IPS-20b (cell line): ENCODE results near the gene GPATCH4.
A peak's percentile ranks its signal among the peaks of the same experiment; 100 is the strongest.
"Not testable (repeated sequence)": the region's sequence is repeated elsewhere in the genome, so short reads cannot be mapped to it uniquely, and the experiment has no call there.

ENCODE experiments used
- H3K27ac ChIP-seq: one replicate; pipeline ENCODE4 v1.5.1; 2013; ENCODE audit warnings: low read length
- H3K27me3 ChIP-seq: 2 replicates; pipeline ENCODE4 v1.6.1; 2013; ENCODE audit warnings: mild to moderate bottlenecking, low read length, inconsistent platforms; ENCODE audit not compliant: insufficient read depth
- H3K36me3 ChIP-seq: 2 replicates; pipeline ENCODE4 v1.6.1; 2013; ENCODE audit warnings: low read depth, mild to moderate bottlenecking, inconsistent platforms, low read length, moderate library complexity; ENCODE audit not compliant: insufficient read depth
- H3K4me1 ChIP-seq: 2 replicates; pipeline ENCODE4 v1.6.1; 2013; ENCODE audit warnings: mild to moderate bottlenecking, control low read depth, inconsistent platforms, low read length, moderate library complexity; ENCODE audit not compliant: insufficient read depth
- H3K4me3 ChIP-seq: 2 replicates; pipeline ENCODE4 v1.5.1; 2013; ENCODE audit warnings: mild to moderate bottlenecking, low read length, inconsistent platforms
- H3K9ac ChIP-seq: 2 replicates; pipeline ENCODE4 v1.6.1; 2013; ENCODE audit warnings: low read depth, mild to moderate bottlenecking, inconsistent platforms, low read length, moderate library complexity
- H3K9me3 ChIP-seq: 2 replicates; pipeline ENCODE4 v1.6.1; 2013; ENCODE audit warnings: mild to moderate bottlenecking, low read depth, low read length, inconsistent platforms; ENCODE audit not compliant: insufficient read depth

Gene GPATCH4

DNA sequence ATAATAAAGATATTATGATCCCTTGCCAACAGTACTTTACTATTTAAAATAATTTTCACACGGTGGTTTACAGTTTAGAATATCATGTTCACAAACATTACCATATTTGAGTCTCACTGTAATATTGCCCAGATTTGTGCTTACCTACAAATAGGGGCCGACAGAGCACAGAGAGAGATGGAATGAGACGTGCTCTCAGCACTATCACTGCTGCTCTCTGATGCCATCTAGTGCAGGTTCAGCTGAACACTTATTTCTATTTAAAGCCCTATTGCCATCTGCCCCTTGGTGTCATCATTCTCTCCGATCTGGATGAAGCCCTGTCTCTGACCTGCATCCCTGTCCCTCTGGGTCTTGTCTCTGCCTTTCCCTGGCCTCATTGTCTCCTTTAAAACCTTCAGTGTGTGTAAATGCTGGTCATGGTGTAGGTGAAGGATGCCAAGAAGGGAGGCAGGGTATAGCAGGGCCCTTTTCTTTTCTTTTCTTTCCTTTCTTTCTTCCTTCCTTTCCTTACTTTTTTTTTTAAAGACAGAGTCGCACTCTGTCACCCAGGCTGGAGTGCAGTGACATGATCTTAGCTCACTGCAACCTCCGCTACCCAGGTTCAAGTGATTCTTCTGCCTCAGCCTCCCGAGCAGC is 6.9 kb upstream of the GPATCH4 start:
- Histone ChIP-seq H3K4me1 (no peaks in the 10 kb centered on the region), H3K27me3 (no peaks in the 10 kb centered on the region), H3K9ac (no peak overlapping the region), H3K9me3 (no peaks in the 10 kb centered on the region), H3K4me3 (no peak overlapping the region), H3K27ac (no peak overlapping the region), H3K36me3 (no peaks in the 10 kb centered on the region)

DNA sequence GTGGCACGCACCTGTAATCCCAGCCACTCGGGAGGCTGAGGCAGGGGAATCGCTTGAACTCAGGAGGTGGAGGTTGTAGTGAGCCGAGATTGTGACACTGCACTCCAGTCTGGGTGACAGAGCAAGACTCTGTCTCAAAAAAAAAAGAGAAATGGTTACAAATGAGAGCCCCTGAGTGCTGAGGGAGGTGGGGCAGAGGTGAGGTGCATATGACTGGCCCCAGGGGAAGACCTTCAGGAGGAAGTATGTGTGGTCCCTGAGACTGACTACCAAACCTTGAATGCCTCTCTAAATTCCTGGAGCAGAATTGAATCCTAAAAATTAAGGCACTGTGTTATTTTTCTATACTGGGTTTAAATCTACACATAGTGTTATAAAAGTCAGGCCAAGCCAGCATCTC is 6.1 kb upstream of the GPATCH4 start:
- not testable (repeated sequence) for H3K4me3 ChIP-seq, H3K27me3 ChIP-seq, H3K27ac ChIP-seq, H3K9me3 ChIP-seq, H3K36me3 ChIP-seq, H3K9ac ChIP-seq, H3K4me1 ChIP-seq

DNA sequence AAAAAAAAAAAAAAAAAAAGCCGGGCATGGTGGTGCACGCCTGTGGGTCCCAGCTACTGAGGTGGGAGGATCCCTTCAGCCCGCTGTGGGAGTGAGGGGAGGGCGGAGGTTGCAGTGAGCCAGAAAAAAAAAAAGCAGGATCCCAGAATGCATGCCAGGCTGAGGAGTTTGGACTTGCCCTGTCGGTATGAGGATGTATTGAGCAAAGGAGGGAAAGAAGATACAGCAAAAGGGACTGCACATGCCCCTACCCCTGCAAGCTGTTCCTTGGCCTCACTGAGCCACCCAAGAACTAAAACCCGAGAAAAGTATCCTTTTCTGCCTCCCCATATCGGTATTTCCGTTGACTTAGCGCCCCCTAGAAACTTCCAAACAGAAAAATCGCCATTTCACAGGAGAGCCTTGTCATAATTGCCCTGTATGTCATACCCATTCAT is 1.3 kb upstream of the GPATCH4 start:
- Histone ChIP-seq H3K27ac (no peak overlapping the region), H3K9ac (peak overlapping the region; percentile 52; the same call in 1 of the 2 replicates), H3K4me3 (peak overlapping the region; percentile 34)

DNA sequence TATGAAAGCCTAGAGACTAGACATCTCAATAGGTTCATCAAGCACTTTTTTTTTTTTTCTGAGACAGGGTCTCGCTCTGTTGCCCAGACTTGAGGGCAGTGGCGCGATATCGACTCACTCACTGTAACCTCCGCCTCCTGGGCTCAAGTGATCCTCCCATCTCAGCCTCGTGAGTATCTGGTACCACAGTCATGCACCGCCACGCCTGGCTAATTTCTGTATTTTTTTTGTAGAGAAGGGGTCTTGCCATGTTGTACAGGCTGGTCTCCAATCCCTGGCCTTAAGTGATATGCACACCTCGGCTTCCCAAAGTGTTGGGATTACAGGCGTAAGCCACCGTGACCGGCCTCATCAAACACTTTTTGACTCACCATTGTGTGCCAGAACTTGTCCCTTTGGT is 613 bp upstream of the GPATCH4 start:
- Histone ChIP-seq H3K9me3 (no peaks in the 10 kb centered on the region), H3K27ac (peak overlapping the region; percentile 16), H3K4me3 (peak overlapping the region; percentile 100), H3K9ac (peak overlapping the region; percentile 98; the same call in 1 of the 2 replicates), H3K27me3 (no peaks in the 10 kb centered on the region), H3K4me1 (0 out of 2 replicates have a peak, but pooled peaks cover 3% of the 10 kb centered on the region), H3K36me3 (peaks cover 24% of the 10 kb centered on the region)

More for the DNA sequence above, 1.3 kb upstream of the GPATCH4 start:
- 0 out of 2 replicates have a peak, but pooled peaks cover 3% of the 10 kb centered on the region for H3K4me1 ChIP-seq
- no peaks in the 10 kb centered on the region for H3K9me3 ChIP-seq
- H3K36me3 ChIP-seq, result peaks cover 17% of the 10 kb centered on the region
- no peaks in the 10 kb centered on the region for H3K27me3 ChIP-seq

DNA sequence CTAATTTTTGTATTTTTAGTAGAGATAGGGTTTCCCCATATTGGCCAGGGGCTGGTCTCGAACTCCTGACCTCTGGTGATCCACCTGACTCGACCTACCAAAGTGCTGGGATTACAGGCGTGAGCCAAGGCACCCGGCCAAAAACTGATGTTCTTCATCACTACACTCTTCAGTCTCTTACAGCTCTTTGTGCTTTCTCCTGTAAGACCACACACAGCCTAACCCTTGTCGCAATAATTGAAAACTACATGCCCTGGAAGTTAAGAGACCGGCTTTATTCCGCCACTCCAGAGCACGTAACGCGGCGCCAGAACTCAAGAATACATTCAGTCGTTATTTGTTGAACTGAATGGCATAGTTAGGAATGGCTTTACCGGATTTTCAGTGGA is 552 bp downstream of the GPATCH4 start:
- H3K9ac ChIP-seq, result peak overlapping the region; percentile 98
- H3K4me3 ChIP-seq, result peak overlapping the region; percentile 100
- no peaks in the 10 kb centered on the region for H3K9me3 ChIP-seq
- no peaks in the 10 kb centered on the region for H3K27me3 ChIP-seq
- peaks cover 36% of the 10 kb centered on the region for H3K36me3 ChIP-seq
- H3K27ac ChIP-seq, result peak overlapping the region; percentile 74
- 0 out of 2 replicates have a peak, but pooled peaks cover 3% of the 10 kb centered on the region for H3K4me1 ChIP-seq

DNA sequence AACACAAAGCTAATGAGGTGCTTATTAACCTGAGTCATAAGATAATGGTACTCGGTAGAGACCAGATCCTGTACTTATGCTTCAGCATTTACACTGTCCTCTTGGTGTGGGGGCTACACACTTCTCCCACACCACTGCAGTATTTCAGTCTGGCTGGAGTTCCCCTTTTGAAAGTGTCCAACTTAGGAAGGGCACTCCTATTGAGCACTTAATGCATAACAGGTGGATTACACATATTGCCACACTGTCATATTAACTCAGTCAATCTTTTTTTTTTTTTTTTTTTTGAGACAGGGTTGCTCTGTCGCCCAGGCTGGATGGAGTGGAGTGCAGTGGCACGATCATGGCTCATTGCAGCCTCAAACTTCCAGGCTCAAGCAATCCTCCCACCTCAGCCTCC is 1.5 kb downstream of the GPATCH4 start:
- Histone ChIP-seq H3K9ac (no peak overlapping the region), H3K4me3 (no peak overlapping the region)

DNA sequence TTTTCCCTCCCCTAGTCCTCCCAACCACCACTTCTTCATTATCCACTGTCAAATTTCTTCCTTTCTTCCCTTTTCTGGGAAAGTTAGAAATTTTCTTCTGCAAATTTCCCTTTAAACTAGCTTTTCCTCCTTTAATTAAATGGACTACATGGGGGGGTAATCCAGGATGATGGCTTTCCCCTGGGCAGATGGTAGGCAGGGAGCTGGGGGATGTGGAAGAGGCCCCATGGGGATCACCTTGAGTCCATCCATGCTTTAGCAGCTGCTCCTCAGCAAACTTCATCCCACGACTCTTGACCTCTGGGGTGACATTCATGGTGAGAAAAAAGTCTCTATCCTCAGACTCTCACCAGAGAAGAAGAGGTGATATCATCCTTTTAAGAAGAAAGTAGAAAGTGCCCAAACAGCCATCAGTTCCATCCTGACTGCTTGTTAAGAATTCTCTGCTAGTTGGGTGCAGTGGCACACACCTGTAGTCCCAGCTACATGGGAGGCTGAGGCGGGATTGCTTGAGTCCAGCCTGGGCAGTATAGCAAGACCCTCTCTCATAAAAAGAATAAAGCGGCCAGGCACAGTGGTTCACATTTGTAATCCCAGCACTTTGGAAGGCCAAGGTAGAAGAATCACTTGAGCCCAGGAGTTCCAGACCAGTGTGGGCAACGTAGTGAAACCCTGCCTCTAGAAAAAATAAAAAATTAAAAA is 2.4 kb downstream of the GPATCH4 start:
- no peaks in the 10 kb centered on the region for H3K27me3 ChIP-seq
- H3K4me1 ChIP-seq, result 0 out of 2 replicates have a peak, but pooled peaks cover 3% of the 10 kb centered on the region
- no peak overlapping the region for H3K27ac ChIP-seq
- H3K9ac ChIP-seq, result no peak overlapping the region
- H3K9me3 ChIP-seq, result no peaks in the 10 kb centered on the region
- no peak overlapping the region for H3K4me3 ChIP-seq
- peaks cover 54% of the 10 kb centered on the region for H3K36me3 ChIP-seq

More for the DNA sequence above, 1.5 kb downstream of the GPATCH4 start:
- Histone ChIP-seq H3K36me3 (peaks cover 45% of the 10 kb centered on the region), H3K27ac (no peak overlapping the region), H3K27me3 (no peaks in the 10 kb centered on the region), H3K9me3 (no peaks in the 10 kb centered on the region), H3K4me1 (0 out of 2 replicates have a peak, but pooled peaks cover 3% of the 10 kb centered on the region)

DNA sequence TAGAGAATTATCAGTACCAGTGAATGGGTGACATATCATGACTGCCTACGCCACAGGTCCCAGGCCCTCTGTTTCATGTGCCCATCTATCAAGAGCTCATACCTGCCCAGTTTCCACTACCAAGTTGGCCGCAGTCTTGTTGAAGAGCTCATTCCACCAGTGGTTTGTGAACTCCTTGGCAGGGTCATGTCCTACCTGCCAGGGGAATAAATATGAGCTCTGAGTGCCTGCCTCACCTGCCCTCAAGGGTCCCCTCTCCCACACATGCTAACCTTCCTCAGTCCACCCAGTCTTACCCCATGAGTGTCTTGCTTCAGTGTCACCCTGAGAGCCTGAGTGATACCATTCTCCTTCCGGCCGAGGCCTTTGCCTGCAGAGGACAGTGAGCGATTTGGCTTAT is 3.2 kb downstream of the GPATCH4 start:
- no peak overlapping the region for H3K4me3 ChIP-seq
- H3K36me3 ChIP-seq, result peaks cover 62% of the 10 kb centered on the region
- H3K9me3 ChIP-seq, result no peaks in the 10 kb centered on the region
- no peak overlapping the region for H3K9ac ChIP-seq
- H3K27ac ChIP-seq, result no peak overlapping the region
- H3K4me1 ChIP-seq, result 0 out of 2 replicates have a peak, but pooled peaks cover 3% of the 10 kb centered on the region
- H3K27me3 ChIP-seq, result no peaks in the 10 kb centered on the region

DNA sequence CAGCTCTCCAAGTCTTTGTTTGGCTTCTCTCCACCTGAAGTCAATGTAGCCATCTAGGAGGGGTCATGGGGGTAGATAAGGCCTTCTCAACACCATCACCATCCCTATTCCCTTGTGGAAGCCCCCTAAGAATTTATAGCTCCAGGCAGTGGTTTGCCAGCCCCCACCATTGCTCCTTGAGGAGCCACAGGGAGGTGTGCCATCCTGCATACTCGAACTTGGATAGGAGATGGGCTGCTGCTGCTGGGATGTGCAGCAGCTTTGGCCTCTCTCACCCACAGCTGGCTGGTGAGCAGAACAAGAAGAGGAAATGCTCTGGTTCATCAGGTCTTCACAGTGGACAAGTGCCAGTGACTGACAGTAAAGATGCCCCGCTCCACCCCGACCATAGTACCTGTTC is 4.9 kb downstream of the GPATCH4 start:
- Histone ChIP-seq H3K9ac (no peak overlapping the region), H3K4me3 (no peak overlapping the region), H3K9me3 (no peaks in the 10 kb centered on the region), H3K4me1 (0 out of 2 replicates have a peak, but pooled peaks cover 6% of the 10 kb centered on the region), H3K27ac (no peak overlapping the region), H3K36me3 (peaks cover 68% of the 10 kb centered on the region), H3K27me3 (no peaks in the 10 kb centered on the region)

DNA sequence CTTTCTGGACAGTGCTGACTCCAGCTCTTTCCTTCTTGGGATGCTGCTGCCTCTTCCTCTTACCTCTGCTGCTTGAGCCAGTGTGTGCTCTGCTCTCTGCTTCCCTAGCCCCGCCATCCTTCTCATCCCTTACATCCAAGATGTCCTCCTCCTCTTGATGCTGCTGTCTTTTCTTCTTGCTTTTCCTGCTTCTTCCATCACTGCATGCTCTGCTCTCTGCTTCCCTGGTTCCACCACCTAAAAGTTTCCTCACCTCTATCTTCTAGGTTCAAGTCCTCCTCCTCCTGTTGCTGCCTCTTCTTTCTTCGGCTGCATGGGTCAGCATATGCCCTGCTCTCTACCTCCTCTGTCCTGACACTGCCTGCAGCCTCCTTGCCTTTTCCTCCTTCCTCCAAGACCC is 6.3 kb downstream of the GPATCH4 start:
- Histone ChIP-seq H3K4me1 (peaks cover 11% of the 10 kb centered on the region; the same call in 1 of the 2 replicates), H3K9ac (no peak overlapping the region), H3K27ac (no peak overlapping the region), H3K4me3 (no peak overlapping the region), H3K9me3 (no peaks in the 10 kb centered on the region), H3K27me3 (no peaks in the 10 kb centered on the region), H3K36me3 (peaks cover 68% of the 10 kb centered on the region)

DNA sequence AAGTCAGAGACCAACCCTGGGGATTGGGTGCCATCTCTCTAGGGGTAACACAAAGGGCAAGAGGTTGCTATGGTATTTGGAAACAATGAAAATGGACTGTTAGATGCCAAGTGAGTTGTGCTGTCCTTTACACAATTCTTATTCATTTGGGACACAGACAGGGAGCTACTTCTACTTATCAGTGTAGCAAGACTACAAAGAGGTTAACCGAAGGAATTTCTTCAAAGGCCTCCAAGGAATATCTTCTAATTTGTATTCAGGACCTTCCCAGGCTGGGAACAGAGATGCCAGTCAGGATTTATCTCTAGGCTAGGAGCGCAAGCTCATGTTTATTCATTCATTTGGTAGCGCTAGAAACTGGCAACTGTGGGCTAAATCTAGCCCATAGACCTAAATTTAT is 7.1 kb downstream of the GPATCH4 start:
- no peak overlapping the region for H3K27ac ChIP-seq
- no peaks in the 10 kb centered on the region for H3K9me3 ChIP-seq
- H3K9ac ChIP-seq, result no peak overlapping the region
- H3K4me1 ChIP-seq, result peaks cover 11% of the 10 kb centered on the region; the same call in 1 of the 2 replicates
- no peaks in the 10 kb centered on the region for H3K27me3 ChIP-seq
- H3K36me3 ChIP-seq, result peaks cover 67% of the 10 kb centered on the region
- no peak overlapping the region for H3K4me3 ChIP-seq

DNA sequence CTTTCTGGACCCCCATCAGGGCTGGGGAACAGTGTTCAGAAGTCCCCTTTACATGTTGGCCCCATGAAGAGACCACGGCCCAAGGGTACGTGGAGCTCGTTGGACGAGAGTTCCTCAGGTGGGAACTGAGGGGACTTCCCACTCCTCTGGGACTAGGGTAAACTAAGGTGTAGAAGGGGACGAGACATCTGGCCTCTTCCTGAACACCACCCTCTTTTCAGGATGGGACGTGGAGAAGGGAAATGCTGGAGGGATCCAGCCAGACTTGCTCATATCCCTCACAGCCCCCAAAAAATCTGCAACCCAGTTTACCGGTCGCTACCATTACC is 7.7 kb downstream of the GPATCH4 start:
- no peak overlapping the region for H3K9ac ChIP-seq
- no peak overlapping the region for H3K4me3 ChIP-seq
- H3K27ac ChIP-seq, result no peak overlapping the region
- no peaks in the 10 kb centered on the region for H3K27me3 ChIP-seq
- peaks cover 11% of the 10 kb centered on the region; the same call in 1 of the 2 replicates for H3K4me1 ChIP-seq
- no peaks in the 10 kb centered on the region for H3K9me3 ChIP-seq
- H3K36me3 ChIP-seq, result peaks cover 61% of the 10 kb centered on the region
